HEK293 (cell line): ENCODE measurements around the gene TOM1L2.

Source experiments
- CTCF ChIA-PET: fragments of 350-600 bp; formaldehyde crosslinking; extraction: SDS; loops from one replicate; lab custom pipeline; 2021; ENCODE audit warnings: antibody characterized with exemption; lab: Yijun Ruan, JAX
- POLR2A ChIA-PET: fragments of 300-600 bp; formaldehyde crosslinking; extraction: SDS; loops from one replicate; lab custom pipeline; 2020; ENCODE audit warnings: antibody characterized with exemption, inconsistent platforms; lab: Yijun Ruan, JAX
- H3K27ac ChIP-seq: fragments of 200-500 bp; sonication (Bioruptor generic); 2 replicates; pipeline ENCODE4 v1.5.1; 2014; ENCODE audit warnings: low read depth, low read length, control low read depth, inconsistent platforms; ENCODE audit errors: extremely low read depth
- H3K36me3 ChIP-seq, 2 experiments: fragments of 200-500 bp in 1 of 2; sonication (Bioruptor generic) in 1 of 2; 1 replicate in 1 of 2; 2 replicates in 1 of 2; pipeline ENCODE4 v1.5.1; 2014 to 2017; ENCODE audit warnings: inconsistent platforms in 2 of 2, low read length in 2 of 2; ENCODE audit not compliant: control insufficient read depth in 2 of 2, insufficient read depth in 1 of 2
- H3K4me1 ChIP-seq: fragments of 200-500 bp; sonication (Bioruptor generic); 2 replicates; pipeline ENCODE4 v1.5.1; 2014; ENCODE audit warnings: mild to moderate bottlenecking, low read length, inconsistent platforms; ENCODE audit not compliant: control insufficient read depth, insufficient read depth
- H3K4me3 ChIP-seq: 2 replicates; pipeline ENCODE4 v1.5.1; 2011; ENCODE audit warnings: low read depth, mild to moderate bottlenecking, control low read depth, low read length, moderate library complexity
- H3K9me3 ChIP-seq: fragments of 200-500 bp; sonication (Bioruptor generic); 2 replicates; pipeline ENCODE4 v1.5.1; 2014; ENCODE audit warnings: low read depth, low read length, inconsistent platforms; ENCODE audit not compliant: control insufficient read depth, insufficient read depth
- BCL11A ChIP-seq: fragments of 450-650 bp; formaldehyde crosslinking; IDR thresholded peaks from 2 replicates; pipeline ENCODE4 v1.5.1; 2016; ENCODE audit warnings: low read depth, missing biosample characterization, missing genetic modification characterization
- BCL11B ChIP-seq: fragments of 450-650 bp; formaldehyde crosslinking; IDR thresholded peaks from 2 replicates; pipeline ENCODE4 v1.5.1; 2016; ENCODE audit warnings: low read depth, missing biosample characterization, missing genetic modification characterization
- GLI2 ChIP-seq: fragments of 450-650 bp; formaldehyde crosslinking; IDR thresholded peaks from 2 replicates; pipeline ENCODE4; 2017; ENCODE audit warnings: missing biosample characterization, missing genetic modification characterization, low read depth, borderline replicate concordance
- GLIS2 ChIP-seq: fragments of 450-650 bp; formaldehyde crosslinking; IDR thresholded peaks from 2 replicates; pipeline ENCODE4 v1.5.1; 2016; ENCODE audit warnings: missing biosample characterization, missing genetic modification characterization
- HIC1 ChIP-seq: fragments of 450-650 bp; formaldehyde crosslinking; IDR thresholded peaks from 2 replicates; pipeline ENCODE4 v1.5.1; 2016; ENCODE audit warnings: missing biosample characterization, missing genetic modification characterization
- ZEB2 ChIP-seq: fragments of 450-650 bp; formaldehyde crosslinking; IDR thresholded peaks from 2 replicates; pipeline ENCODE4 v1.5.1; 2016; ENCODE audit warnings: missing biosample characterization, missing genetic modification characterization
- ZNF10 ChIP-seq: fragments of 450-650 bp; formaldehyde crosslinking; IDR thresholded peaks from 2 replicates; pipeline ENCODE4 v1.5.1; 2017; ENCODE audit warnings: missing biosample characterization, missing genetic modification characterization
- ZNF19 ChIP-seq: fragments of 450-650 bp; formaldehyde crosslinking; IDR thresholded peaks from 2 replicates; pipeline ENCODE4; 2016; ENCODE audit warnings: missing biosample characterization, missing genetic modification characterization, low read depth
- ZNF324 ChIP-seq: fragments of 450-650 bp; formaldehyde crosslinking; IDR thresholded peaks from 2 replicates; pipeline ENCODE4 v1.5.1; 2016; ENCODE audit warnings: missing biosample characterization, missing genetic modification characterization
- ZNF362 ChIP-seq: fragments of 450-650 bp; formaldehyde crosslinking; IDR thresholded peaks from 2 replicates; pipeline ENCODE4 v1.5.1; 2016; ENCODE audit warnings: missing biosample characterization, missing genetic modification characterization
- ZNF366 ChIP-seq: fragments of 450-650 bp; formaldehyde crosslinking; conservative IDR thresholded peaks from 2 replicates; pipeline ENCODE4 v1.5.1; 2016; ENCODE audit warnings: missing biosample characterization, missing genetic modification characterization
- ZNF391 ChIP-seq: fragments of 450-650 bp; formaldehyde crosslinking; IDR thresholded peaks from 2 replicates; pipeline ENCODE4 v1.5.1; 2016; ENCODE audit warnings: low read depth, missing biosample characterization, missing genetic modification characterization, borderline replicate concordance
- ZNF426 ChIP-seq: fragments of 450-650 bp; formaldehyde crosslinking; IDR thresholded peaks from 2 replicates; pipeline ENCODE4 v1.5.1; 2017; ENCODE audit warnings: missing biosample characterization, missing genetic modification characterization, mild to moderate bottlenecking, inconsistent platforms, moderate library complexity
- ZNF701 ChIP-seq: fragments of 450-650 bp; formaldehyde crosslinking; IDR thresholded peaks from 2 replicates; pipeline ENCODE4 v1.5.1; 2016; ENCODE audit warnings: missing biosample characterization, missing genetic modification characterization
- ZNF707 ChIP-seq: fragments of 450-650 bp; formaldehyde crosslinking; IDR thresholded peaks from 2 replicates; pipeline ENCODE4 v1.5.1; 2016; ENCODE audit warnings: missing biosample characterization, missing genetic modification characterization
- ZNF837 ChIP-seq: fragments of 450-650 bp; formaldehyde crosslinking; IDR thresholded peaks from 2 replicates; pipeline ENCODE4 v1.5.1; 2016; ENCODE audit warnings: missing biosample characterization, missing genetic modification characterization
- TF ChIP-seq, protein P1 (sequence below): fragments of 450-650 bp; formaldehyde crosslinking; IDR thresholded peaks from 2 replicates; pipeline ENCODE4 v1.5.1; 2016; ENCODE audit warnings: missing biosample characterization, missing genetic modification characterization, borderline replicate concordance

TOM1L2 gene

GRCh38 chr17:17814162-17815061 is 157.8 kb downstream of the TOM1L2 start:
- no peak overlapping the region for H3K27ac ChIP-seq
- no peak overlapping the region for H3K4me3 ChIP-seq
- H3K4me1 ChIP-seq = peaks cover 13% of the 10 kb centered on the region
- TF ChIP-seq ZNF19 (tag by site-specific recombination) (no peak), GLIS2 (tag by site-specific recombination) (0 out of 2 replicates have a peak, but pooled peaks have one; percentile 6)
- POLR2A ChIA-PET = interaction anchor here (0.9 to 3.1 kb wide), 5 partner anchors 12 to 27 kb away, joined by 3 to 14 read pairs (median 4); partner anchors contain the start of gene SREBF1
- H3K36me3 ChIP-seq = peaks cover 3 to 72% of the 10 kb centered on the region in 2 experiments; a peak in 1 of 3 replicates
- H3K9me3 ChIP-seq = no peaks in the 10 kb centered on the region
- CTCF ChIA-PET = interaction anchor here (0.6 to 3.2 kb wide), 7 partner anchors 23 to 251 kb away, joined by 3 to 40 read pairs (median 3); partner anchors contain the start of gene SREBF1

- H3K36me3 ChIP-seq = peaks cover 3 to 70% of the 10 kb centered on the region in 2 experiments; a peak in 1 of 3 replicates
- H3K9me3 ChIP-seq = no peaks in the 10 kb centered on the region
- peak overlapping the region; percentile 24; the same call in 1 of the 2 replicates for H3K27ac ChIP-seq
- H3K4me1 ChIP-seq = peaks cover 9% of the 10 kb centered on the region
- ChIA-PET POLR2A (interaction anchor here (0.9 to 3.1 kb wide), 5 partner anchors 12 to 28 kb away, joined by 3 to 12 read pairs (median 4); no protein-coding TSS in a partner anchor), CTCF (interaction anchor here (0.6 to 3.5 kb wide), 9 partner anchors 12 to 252 kb away, joined by 3 to 40 read pairs (median 12); partner anchors contain the start of gene SREBF1)
- no peak overlapping the region for H3K4me3 ChIP-seq
- no peak for TF ChIP-seq ZNF324 (tag by site-specific recombination)
- 0 out of 2 replicates have a peak, but pooled peaks have one; percentile 4 for TF ChIP-seq HIC1
- TF ChIP-seq, all 188 proteins: peak for 1
These were observed 158.5 kb downstream of the TOM1L2 start for GRCh38 chr17:17813725-17814095.

- peaks cover 3 to 69% of the 10 kb centered on the region in 2 experiments; a peak in 1 of 3 replicates for H3K36me3 ChIP-seq
- CTCF ChIA-PET = interaction anchor here (0.6 to 3.5 kb wide), 19 partner anchors 9 to 268 kb away, joined by 3 to 40 read pairs (median 4); partner anchors contain the start of gene SREBF1
- TF ChIP-seq ZNF362 (tag by site-specific recombination) = no peak
- peak; percentile 31; the same call in 1 of the 2 replicates for TF ChIP-seq GLIS2 (tag by site-specific recombination)
- TF ChIP-seq ZNF701 (tag by site-specific recombination) = no peak
- no peak for TF ChIP-seq ZNF391 (tag by site-specific recombination)
- no peak for TF ChIP-seq ZNF426
- no peak for TF ChIP-seq BCL11A
- peak; percentile 22; the same call in 1 of the 2 replicates for TF ChIP-seq ZEB2
- TF ChIP-seq ZNF707 = no peak
- TF ChIP-seq BCL11B (tag by site-specific recombination) = 0 out of 2 replicates have a peak, but pooled peaks have one; percentile 27
- TF ChIP-seq ZNF837 (tag by site-specific recombination) = no peak
- TF ChIP-seq GLI2 = no peak
- 0 out of 2 replicates have a peak, but pooled peaks have one; percentile 27 for TF ChIP-seq HIC1
- TF ChIP-seq ZNF10 (tag by site-specific recombination) = no peak
- TF ChIP-seq, protein P1, sequence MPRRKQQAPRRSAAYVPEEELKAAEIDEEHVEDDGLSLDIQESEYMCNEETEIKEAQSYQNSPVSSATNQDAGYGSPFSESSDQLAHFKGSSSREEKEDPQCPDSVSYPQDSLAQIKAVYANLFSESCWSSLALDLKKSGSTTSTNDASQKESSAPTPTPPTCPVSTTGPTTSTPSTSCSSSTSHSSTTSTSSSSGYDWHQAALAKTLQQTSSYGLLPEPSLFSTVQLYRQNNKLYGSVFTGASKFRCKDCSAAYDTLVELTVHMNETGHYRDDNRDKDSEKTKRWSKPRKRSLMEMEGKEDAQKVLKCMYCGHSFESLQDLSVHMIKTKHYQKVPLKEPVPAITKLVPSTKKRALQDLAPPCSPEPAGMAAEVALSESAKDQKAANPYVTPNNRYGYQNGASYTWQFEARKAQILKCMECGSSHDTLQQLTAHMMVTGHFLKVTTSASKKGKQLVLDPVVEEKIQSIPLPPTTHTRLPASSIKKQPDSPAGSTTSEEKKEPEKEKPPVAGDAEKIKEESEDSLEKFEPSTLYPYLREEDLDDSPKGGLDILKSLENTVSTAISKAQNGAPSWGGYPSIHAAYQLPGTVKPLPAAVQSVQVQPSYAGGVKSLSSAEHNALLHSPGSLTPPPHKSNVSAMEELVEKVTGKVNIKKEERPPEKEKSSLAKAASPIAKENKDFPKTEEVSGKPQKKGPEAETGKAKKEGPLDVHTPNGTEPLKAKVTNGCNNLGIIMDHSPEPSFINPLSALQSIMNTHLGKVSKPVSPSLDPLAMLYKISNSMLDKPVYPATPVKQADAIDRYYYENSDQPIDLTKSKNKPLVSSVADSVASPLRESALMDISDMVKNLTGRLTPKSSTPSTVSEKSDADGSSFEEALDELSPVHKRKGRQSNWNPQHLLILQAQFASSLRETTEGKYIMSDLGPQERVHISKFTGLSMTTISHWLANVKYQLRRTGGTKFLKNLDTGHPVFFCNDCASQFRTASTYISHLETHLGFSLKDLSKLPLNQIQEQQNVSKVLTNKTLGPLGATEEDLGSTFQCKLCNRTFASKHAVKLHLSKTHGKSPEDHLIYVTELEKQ (tag by site-specific recombination) = no peak
- TF ChIP-seq ZNF366 (tag by site-specific recombination) = no peak
These were observed 159.0 kb downstream of the TOM1L2 start for GRCh38 chr17:17813055-17813724.

More at GRCh38 chr17:17813055-17813724, 159.0 kb downstream of the TOM1L2 start:
- Histone ChIP-seq H3K4me1 (peaks cover 8% of the 10 kb centered on the region), H3K27ac (peak overlapping the region; percentile 24; the same call in 1 of the 2 replicates), H3K9me3 (no peaks in the 10 kb centered on the region), H3K4me3 (no peak overlapping the region)
- POLR2A ChIA-PET = interaction anchor here (0.9 to 3.1 kb wide), 5 partner anchors 13 to 29 kb away, joined by 3 to 12 read pairs (median 4); no protein-coding TSS in a partner anchor
